ENCODE measurements around the gene CREBRF.

CREBRF gene

DNA sequence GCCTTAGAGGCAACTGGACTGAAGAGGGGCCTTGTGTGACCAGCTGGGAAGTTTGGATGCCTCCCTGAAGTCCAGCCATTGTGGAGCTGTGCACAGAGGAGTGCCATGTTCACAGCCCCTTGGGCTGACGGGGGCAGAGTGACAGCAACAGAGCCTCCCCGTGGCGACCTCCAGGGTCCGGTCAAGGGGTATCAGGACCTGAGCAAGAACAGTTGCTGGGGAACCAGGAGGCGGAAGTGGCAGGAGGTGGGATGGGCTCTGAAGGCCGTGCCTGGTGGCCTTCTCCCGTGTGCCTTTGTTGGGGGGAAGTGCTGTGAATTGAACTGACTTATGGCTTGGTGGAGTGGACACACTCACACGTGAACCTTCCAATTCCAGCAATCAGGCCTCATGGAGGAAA lies 102.2 kb downstream of the CREBRF start:
- no peak for DNase-seq

DNA sequence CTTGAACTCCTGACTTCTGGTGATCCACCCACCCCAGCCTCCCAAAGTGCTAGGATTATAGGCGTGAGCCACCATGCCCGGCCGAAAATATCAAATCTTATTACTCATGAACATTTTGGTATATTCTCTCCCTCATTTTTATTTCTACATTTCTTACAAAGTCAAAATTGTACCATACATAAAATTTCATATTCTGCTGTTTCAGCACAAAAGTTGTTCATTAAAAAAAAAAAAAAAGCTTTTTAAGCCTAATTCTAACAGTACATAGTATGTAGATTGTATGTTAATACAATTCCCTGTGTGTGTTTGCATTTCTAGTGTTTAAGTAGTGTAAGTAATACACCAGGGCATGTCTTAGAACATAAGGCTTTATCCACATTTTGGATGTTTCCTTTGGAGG lies 103.1 kb downstream of the CREBRF start:
- DNase-seq: no peak

DNA sequence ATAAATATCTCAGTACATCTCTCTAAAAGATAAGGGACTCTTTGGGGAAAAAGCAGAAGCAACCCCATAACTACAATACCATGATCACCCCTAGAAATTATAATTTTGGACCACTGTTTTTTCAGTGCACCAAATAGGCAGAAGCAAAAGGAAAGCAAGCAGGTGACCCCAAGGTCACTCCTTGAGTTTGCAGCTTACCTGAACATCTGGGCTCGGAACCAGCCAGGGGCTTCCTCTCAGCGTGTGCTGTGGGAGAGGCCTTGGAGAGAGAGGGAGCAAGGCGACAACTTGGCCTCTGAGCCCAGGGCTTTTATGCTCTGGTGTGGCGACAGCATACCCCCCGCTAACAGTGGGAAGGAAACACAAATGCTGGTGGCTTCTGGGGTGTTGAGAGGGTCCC lies 105.0 kb downstream of the CREBRF start:
- DNase-seq: no peak

DNA sequence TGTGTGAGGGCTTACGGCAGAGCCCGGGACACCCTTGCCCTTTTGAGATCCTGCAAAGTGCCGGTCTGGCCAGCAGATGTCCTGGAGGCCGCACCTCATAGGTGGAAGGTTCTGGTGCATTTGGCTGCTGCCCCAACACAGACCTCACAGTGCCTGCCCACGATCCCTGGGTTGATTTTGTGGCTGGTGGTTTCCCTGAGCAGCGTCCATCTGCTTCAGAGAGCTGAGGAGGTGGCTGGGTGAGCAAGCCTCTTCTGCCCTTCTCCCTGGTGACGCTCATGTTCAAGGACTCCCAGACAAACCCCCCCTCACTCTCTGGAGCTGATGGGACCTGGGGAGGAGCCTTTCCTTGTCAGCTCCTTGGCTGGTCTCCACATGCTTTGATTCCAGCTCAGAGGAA lies 107.1 kb downstream of the CREBRF start:
- DNase-seq: no peak

DNA sequence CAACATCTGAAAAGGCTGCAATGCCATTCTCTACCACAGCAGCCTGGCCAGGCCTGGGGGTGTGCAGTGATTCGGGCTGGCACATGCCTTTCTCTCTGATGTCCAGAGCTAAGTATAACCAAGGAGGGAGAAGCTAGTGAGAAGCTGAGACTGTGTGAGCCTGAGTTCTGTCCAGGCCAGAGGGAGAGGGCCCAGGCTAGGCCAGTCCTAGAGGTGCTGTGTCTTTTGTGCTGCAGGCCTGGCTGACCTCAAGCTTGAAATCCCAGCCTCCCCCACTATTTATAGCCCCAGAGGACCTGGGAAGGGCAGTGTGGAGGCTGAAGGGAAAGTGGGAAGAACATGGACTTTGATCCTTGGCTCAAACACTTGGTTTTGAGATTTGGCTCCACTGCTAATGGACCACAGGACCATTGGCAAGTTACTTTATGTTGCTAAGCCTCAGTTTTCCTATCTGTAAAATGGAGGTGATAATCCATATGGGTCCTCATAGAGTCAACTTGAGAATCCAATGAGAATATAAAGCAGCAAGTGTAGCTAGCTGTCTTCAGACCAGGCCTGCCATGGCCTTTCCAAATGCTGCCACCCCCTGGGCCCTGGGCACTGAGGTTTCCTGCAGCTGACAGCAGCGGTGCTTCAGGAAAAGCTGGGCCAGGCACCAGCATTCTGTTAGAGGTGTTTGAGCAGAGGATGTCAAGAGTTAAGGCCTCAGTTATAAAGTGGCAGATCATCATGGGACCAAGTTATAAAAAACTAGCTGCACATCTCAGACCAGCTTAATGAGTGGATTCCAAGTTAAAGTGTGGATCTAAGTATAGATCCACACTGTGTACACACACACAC lies 109.2 kb downstream of the CREBRF start:
- no peak for DNase-seq

DNA sequence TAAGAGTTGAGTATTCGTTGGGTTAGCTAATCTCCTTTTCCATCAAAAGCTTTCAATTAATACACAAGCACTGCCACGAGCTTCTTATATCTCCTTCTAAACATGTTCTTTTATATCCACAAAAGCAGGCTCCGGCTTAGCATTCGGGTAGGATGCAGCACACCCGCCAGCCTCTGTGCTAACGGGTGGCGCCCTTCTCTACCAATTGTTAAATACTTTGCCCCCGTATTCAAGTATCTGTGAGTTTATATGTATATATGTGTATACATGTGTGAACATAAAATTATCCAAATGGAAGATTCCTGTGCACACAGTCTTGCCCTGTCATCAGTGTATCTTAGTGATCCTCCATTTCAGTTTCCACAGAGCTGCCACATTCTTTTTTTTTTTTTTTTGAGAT lies 116.0 kb downstream of the CREBRF start:
- DNase-seq: no peak

DNA sequence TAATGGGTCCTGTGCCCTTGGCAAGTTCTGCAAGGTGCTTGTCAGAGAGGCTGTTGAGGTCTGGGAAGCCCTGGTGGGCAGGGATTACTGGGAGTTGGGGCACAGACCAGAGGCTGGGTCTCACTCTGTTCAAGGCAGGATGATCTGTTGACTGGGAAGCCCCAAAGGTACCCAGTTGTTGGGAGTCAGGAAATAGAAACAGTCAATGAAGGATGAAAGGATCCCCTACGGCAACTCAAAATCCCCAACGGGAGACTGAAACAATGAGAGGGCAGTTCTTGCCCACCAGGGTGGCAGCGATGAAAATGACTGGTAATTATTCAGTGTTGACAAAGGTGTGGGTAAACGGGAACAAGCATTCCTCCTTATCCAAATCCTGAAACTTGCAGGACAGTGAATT lies 119.4 kb downstream of the CREBRF start:
- no peak for DNase-seq

DNA sequence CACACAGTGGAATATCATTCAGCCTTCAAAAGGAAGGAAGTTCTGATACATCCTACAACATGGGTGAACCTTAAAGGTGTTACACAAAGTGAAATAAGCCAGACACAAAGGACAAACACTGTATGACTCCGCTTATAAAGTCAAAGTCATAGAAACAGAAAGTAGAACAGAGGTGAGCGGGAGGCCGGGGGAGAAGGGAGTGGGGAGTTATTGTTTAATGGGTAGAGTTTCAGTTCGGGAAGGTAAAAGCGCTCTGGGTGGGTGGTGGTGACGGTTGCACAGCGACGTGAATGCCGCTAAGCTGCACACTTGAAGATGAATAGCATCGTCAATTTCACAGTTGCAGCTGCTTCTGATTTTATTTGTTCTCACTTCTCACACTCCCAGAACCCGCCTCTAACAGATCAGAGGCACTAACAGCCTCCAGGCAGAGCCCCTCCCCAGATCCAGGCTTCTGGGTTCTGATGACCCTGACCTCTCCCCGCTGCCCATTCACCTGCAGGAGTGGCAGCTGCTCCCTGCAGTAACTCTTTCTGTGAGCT lies 122.3 kb downstream of the CREBRF start:
- DNase-seq: no peak

DNA sequence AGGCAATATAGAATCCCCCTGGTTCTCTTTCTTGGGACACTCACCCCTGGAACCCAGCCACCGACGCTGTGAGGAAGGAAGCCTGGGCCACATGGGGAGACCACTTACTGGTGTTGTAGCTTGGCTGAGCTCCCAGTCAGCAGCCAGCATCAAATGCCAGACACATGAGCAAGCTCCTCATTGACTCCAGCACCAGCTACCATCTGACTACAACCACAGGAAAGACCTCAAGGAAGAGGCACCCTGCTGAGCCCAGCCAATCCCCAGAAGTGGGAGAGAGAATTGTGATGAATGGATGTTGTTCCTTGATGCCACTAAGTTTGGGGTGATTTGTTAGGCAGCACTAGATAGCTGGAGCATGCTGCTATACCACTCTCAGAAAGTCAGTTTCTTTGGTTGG lies 124.2 kb downstream of the CREBRF start:
- no peak for DNase-seq

DNA sequence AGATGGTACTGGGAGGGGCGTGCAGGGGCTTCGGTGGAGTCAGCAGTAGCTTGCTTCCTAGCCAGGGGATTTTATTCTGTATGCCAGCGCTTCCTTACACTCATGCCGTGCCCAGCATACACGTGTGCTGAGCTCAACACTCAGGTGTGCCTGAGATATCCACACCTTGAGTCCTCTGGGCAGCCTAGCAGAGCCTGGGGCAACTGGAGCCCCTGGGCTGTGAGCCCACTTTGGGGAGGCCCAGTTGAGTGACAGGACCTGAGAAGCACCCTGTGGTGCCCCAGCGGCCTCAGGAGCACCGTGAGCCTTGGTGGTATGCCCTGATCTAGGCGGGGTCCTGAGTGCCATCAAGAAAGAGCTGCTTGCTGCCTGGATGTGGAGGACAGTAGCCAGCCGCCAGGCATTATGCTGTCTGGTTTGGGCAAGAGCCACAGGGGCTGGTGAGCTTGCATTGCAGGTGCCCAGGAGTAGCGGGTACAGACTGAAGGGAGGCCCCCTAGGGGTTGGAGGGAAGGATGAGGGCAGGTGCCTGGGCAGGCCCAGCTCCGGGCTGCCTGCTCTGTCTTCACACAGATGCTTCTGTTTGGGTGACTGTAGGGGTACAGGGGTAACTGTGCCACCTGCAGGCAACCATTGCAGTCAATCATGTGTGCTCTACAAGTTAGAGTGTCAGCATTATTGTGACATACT lies 131.0 kb downstream of the CREBRF start:
- DNase-seq: no peak

DNA sequence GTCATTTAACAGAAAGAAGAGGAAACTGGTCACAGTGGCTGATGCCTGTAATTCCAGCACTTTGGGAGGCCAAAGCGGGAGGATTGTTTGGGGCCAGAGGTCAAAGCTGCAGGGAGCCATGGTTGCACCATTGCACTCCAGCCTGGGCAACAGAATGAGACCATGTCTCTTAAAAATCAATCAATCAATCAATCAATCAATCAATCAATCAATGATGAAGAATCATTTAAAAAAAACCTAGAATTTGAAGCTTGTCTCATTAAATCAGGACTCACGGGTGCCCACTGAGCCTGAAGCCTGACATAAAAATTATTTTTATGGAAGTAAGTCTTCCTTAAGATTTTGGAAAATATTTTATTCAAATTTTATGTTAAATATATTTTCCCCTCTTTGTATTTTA lies 132.1 kb downstream of the CREBRF start:
- no peak for DNase-seq
